Vagina (tissue), 2 donors: ENCODE measurements around the gene ATP11C.

Experiments
- POLR2A ChIP-seq, 2 donors: fragments of 450-650 bp; IDR thresholded peaks; one replicate each; pipeline ENCODE4 v1.6.1; 2017; ENCODE audit warnings: antibody characterized with exemption in 2 of 2, mild to moderate bottlenecking in 2 of 2, moderate library complexity in 2 of 2
- TF ChIP-seq, protein P1 (sequence below), 3 experiments: fragments of 450-650 bp in 2 of 3; fragments of 200-600 bp in 1 of 3; sonication (generic) in 1 of 3; IDR thresholded peaks; one replicate each; pipeline ENCODE4 v1.5.1; 2017 to 2019; ENCODE audit warnings: antibody characterized with exemption in 3 of 3, mild to moderate bottlenecking in 2 of 3, moderate library complexity in 2 of 3

DNA sequence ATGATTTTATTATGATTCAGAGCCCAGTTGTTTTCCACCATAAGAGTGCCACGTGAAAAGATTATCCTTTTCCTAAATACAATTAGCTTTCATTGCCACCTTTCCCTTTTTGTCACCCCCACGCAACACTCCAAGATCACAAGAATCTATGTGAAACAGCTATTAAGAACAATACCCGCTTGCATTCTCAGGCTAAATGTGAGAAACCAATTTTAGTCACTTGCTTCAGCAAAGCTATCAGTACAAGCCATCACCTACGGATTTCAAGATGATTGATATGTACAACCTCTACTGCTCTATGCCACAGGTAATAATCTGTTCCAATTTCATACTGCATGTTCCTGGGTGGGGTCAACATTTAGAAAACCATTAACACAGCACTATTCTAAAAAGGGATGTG lies 2.5 kb downstream of the ATP11C start:
- TF ChIP-seq, protein P1, sequence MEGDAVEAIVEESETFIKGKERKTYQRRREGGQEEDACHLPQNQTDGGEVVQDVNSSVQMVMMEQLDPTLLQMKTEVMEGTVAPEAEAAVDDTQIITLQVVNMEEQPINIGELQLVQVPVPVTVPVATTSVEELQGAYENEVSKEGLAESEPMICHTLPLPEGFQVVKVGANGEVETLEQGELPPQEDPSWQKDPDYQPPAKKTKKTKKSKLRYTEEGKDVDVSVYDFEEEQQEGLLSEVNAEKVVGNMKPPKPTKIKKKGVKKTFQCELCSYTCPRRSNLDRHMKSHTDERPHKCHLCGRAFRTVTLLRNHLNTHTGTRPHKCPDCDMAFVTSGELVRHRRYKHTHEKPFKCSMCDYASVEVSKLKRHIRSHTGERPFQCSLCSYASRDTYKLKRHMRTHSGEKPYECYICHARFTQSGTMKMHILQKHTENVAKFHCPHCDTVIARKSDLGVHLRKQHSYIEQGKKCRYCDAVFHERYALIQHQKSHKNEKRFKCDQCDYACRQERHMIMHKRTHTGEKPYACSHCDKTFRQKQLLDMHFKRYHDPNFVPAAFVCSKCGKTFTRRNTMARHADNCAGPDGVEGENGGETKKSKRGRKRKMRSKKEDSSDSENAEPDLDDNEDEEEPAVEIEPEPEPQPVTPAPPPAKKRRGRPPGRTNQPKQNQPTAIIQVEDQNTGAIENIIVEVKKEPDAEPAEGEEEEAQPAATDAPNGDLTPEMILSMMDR (IDR thresholded peaks at IDR 0.05) = no peak
- no peak for TF ChIP-seq POLR2A (IDR thresholded peaks at IDR 0.05)
